Stimulated activated CD4-positive, alpha-beta T cell treated with anti-CD3 and anti-CD28 coated beads, Interleukin-2, amount 100 ng/mL, for 48 hours (primary cell): Measurements from ENCODE around the gene TRDN.
"Not testable (repeated sequence)": the region's sequence is repeated elsewhere in the genome, so short reads cannot be mapped to it uniquely, and the experiment has no call there.

Source experiments
- DNase-seq, 2 donors: peaks; one replicate each; pipeline ENCODE4 v3.0.0-alpha.2; 2020

Gene TRDN

GRCh38 chr6:123489589-123489988, 147.2 kb downstream of the TRDN start:
- DNase-seq = no peak

- DNase-seq = no peak
Measured at GRCh38 chr6:123480986-123481385, 155.8 kb downstream of the TRDN start.

GRCh38 chr6:123472025-123472702, 164.6 kb downstream of the TRDN start:
- DNase-seq = not testable (repeated sequence)

GRCh38 chr6:123467392-123467791, 169.4 kb downstream of the TRDN start:
- DNase-seq = no peak

- DNase-seq = no peak
Measured at GRCh38 chr6:123462152-123462551, 174.6 kb downstream of the TRDN start.

GRCh38 chr6:123458218-123458617, 178.5 kb downstream of the TRDN start:
- no peak for DNase-seq

- no peak for DNase-seq
Measured at GRCh38 chr6:123456836-123457235, 179.9 kb downstream of the TRDN start.

- DNase-seq = no peak
Measured at GRCh38 chr6:123454448-123454847, 182.3 kb downstream of the TRDN start.

- not testable (repeated sequence) for DNase-seq
Measured at GRCh38 chr6:123453071-123453470, 183.7 kb downstream of the TRDN start.

GRCh38 chr6:123448306-123448884, 188.4 kb downstream of the TRDN start:
- no peak for DNase-seq

- no peak for DNase-seq
Measured at GRCh38 chr6:123447315-123447937, 189.3 kb downstream of the TRDN start.

GRCh38 chr6:123439371-123439770, 197.4 kb downstream of the TRDN start:
- no peak for DNase-seq

- no peak for DNase-seq
Measured at GRCh38 chr6:123434186-123434585, 202.6 kb downstream of the TRDN start.

GRCh38 chr6:123430970-123431369, 205.8 kb downstream of the TRDN start:
- no peak for DNase-seq

GRCh38 chr6:123427008-123427407, 209.7 kb downstream of the TRDN start:
- DNase-seq = no peak

GRCh38 chr6:123423130-123423529, 213.6 kb downstream of the TRDN start:
- DNase-seq = no peak

GRCh38 chr6:123420512-123420911, 216.2 kb downstream of the TRDN start:
- no peak for DNase-seq

GRCh38 chr6:123418071-123418470, 218.7 kb downstream of the TRDN start:
- DNase-seq = no peak

- no peak for DNase-seq
Measured at GRCh38 chr6:123417535-123417934, 219.2 kb downstream of the TRDN start.

- peak; percentile 16 to 37 for DNase-seq
Measured at GRCh38 chr6:123415844-123416468, 220.8 kb downstream of the TRDN start.

GRCh38 chr6:123404975-123405374, 231.8 kb downstream of the TRDN start:
- DNase-seq = no peak

GRCh38 chr6:123402052-123402451, 234.7 kb downstream of the TRDN start:
- no peak for DNase-seq

- DNase-seq = no peak
Measured at GRCh38 chr6:123398072-123398471, 238.7 kb downstream of the TRDN start.

GRCh38 chr6:123393331-123393730, 243.4 kb downstream of the TRDN start:
- DNase-seq = no peak
